GM21447 (cell line): Measurements from ENCODE around the gene TNS4.

ENCODE experiments used
- ATAC-seq: cut with Tn5 transposase; IDR thresholded peaks from one replicate; pipeline ENCODE4 v1.9.1; 2021; ENCODE audit not compliant: unreplicated experiment

The TNS4 gene

DNA sequence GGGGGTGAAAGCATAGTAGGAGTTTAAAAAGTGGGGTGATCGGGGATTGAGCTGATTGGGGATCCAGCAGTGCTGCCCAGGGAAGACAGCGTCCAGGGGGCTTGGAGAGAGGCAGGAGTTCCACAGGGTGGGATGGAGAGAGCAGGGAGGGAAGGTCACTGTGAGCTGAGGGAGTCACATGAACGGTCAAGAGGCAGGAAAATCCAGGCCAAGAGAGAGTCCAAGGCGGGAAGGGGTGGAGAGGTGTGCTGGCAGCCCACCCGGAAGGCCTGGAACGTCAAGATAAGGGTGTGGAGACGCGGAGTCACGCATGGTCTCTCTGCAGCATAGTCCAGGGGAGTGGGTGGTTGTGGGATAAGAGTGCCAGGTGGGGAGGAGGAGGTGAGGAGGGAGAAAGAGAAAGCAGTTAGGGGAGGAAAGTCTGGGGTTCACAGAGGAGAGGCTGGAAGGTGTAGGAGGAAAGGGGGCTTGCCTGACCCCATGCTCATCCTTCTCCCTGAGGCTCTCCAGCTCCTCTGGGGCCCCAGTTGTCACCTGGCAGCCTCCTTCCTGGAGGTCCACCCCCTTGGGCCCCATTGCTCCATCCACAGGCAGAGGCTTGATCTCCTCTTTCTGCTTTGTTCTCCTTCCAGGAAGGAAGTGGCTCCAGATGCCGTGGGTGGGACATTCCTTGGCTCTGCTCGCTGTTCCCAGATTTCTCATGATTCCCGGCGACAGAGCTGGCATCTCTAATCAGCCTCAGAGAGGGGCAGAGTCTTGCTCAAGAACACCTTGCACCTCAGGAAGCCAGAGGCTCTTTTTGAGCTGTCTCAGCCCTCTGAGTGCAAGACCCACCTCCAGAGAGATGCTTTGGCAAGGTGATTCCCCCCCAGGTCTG, 35.1 kb upstream of the TNS4 start:
- ATAC-seq, result no peak

DNA sequence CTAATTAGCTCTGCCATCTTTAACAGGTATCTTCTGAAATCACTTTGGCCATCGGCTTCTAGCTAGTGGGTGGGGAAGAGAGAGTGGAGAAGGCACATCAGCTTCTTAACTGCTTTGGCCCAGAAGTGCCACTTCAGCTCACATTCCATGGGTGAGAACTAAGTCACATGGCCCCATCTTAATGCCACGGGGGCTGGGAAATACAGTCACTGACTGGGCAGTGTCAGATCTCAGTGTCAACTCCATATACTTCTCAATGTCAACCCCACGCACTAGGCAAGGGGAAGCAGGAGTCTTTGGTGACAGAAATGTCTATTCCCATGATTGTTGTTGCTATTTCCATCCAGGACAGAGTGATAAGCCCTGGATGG, 34.5 kb upstream of the TNS4 start:
- no peak for ATAC-seq

GRCh38 chr17:40535438-40535837, 34.0 kb upstream of the TNS4 start:
- no peak for ATAC-seq

DNA sequence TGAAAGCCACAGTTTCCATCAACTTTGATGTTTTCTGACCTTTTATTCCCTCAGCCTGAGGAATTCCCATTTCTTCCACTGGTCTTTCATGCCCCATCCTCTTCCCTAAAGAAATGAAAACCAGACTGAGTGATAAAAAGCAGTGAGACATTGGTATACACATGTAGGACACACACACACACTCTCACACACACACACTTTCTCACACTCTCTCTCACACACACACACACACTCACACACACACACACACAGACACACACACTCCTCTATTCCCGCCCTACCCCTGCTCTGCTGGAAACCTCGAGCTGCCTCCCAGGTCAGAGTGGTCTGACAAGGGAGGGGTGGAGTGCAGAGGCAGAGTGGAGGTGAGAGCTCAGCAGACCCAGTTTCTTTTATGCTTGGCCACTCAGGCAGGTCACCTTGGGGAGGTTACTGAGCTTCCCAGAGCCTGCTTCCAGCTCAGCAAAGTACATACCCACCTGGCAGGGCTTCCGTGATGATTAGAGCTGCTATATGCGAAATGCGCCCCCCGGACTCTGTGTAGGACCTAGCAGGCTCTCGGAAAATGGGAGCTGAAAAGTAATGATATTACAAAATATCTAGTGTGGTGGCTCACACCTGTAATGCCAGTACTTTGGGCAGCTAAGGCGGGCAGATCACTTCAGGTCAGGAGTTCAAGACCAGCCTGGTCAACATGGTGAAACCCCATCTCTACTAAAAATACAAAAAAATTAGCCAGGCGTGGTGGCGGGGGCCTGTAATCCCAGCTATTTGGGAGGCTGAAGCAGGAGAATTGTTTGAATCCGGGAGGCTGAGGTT, 33.2 kb upstream of the TNS4 start:
- ATAC-seq, result no peak

DNA sequence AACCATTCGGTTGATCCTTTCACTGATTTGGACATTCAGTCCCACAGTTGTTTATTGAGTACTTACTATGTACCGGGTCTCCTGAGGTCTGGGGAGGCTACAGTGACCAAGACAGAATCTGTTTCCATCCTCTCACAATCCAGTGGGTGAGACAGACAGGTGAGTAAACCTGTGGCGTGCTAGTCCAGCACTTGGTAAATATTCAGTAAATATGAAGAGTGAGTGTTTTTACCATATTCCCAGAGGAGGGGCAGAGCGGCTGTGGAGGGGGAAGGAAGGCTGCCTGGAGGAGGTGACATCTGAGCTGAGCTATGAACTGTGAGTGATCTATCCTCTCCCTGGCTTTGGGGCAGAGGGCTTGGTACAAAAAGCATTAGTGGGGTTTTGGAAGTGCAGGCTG, 32.5 kb upstream of the TNS4 start:
- no peak for ATAC-seq

GRCh38 chr17:40532520-40533253, 31.3 kb upstream of the TNS4 start:
- no peak for ATAC-seq

GRCh38 chr17:40531051-40531991, 29.9 kb upstream of the TNS4 start:
- ATAC-seq, result no peak

GRCh38 chr17:40530531-40530994, 29.1 kb upstream of the TNS4 start:
- no peak for ATAC-seq

GRCh38 chr17:40529991-40530390, 28.6 kb upstream of the TNS4 start:
- ATAC-seq, result no peak

GRCh38 chr17:40528692-40529417, 27.4 kb upstream of the TNS4 start:
- ATAC-seq, result no peak

DNA sequence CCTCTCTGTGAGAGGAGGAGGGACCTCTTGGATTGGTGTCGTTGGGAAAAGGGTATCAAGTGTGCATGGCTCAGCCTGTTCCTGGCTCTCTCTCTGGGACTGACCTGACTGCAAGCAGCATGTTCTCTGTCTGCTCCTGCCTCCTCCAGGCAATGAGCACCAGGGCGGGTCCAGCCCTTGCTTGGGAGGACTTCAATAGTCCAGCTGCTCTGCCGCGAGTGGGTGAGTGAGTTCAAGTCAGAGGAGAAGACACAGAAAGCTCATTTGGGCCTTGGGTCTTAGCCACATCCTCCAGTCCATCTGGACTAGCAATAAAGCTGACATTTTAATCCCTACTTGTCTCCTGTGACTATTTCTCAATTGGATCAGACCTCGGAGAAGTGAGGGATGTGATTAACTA, 25.2 kb upstream of the TNS4 start:
- ATAC-seq, result no peak

- ATAC-seq, result no peak
These were observed 23.9 kb upstream of the TNS4 start for GRCh38 chr17:40525294-40525693.

DNA sequence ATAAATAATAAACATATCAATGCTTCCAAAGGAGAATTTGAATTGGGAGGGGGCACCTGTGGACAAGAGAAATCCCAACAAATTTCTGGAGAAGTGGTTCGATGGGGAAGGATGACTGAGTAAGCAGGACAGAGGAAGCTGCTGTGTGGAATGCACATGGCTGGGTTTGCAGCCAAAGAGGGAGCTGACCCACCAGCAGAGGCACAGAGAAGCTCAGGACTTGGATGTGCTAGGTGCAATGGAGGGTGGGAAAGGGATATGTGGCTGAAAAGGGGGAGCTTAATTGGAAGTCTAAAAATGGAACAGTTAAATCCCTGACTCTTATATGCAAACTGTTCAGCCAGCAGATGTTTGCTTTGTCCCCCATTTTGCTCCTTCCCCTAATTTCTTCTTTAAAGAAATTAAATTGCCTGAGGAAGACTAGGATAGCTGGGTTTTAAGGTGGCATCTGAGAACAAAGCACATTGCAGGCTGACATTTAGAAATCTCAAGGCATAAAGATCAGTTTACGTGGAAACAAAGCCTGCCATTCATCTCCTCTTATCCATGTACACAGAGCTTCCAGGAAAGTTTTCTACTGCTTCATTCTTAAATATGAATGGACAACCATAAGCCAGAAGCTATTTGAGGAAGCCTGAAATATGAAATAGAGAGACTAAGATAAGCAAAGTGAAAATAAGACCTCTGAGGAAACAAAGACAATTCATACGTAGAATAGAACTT, 23.0 kb upstream of the TNS4 start:
- ATAC-seq, result no peak

DNA sequence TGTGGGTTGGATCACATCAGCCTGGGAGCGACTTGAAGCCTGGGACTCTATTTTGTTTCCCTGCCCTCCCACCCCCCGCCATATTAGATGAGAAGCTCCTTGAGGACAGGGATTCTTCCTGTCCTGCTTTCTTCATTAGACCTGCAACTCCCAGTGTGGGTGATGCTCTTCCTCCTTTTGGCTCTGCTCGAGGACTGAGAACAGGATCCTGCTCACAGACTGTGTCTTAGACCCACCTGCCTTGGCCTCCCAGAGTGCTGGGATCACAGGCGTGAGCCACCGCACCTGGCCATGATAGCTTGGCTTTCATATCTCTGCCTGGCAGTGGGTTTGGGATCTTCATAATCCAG, 21.5 kb upstream of the TNS4 start:
- no peak for ATAC-seq

DNA sequence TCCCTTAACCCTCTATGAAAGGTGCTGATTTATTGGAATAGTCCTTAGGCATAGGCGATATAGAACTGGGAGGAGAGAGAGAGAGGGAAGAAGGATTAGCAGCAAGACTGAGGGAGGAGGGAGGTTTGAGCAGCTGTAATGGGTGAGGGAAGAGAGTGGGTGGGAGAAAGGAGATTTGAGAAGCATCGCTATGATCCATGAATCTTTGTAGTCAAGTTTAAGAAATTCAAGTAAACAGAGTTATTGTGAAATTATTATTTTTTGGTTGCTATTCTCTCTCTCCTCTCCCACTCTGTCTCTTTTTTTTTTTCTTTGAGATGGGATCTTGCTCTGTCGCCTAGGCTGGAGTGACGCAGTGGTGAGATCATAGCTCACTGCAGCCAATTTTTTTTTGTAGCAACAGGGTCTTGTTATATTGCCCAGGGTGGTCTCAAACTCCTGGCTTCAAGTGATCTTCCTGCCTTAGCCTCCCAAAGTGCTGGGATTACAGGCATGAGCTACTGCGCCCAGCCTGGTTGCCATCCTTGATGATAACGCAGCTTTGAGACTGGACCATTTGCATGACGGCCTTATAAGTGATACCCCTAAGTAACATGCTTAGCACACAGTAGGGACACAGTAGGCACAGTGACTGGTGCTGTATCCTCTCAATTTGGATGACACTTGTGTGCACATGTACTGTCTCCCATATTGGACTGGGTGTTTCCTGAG, 21.0 kb upstream of the TNS4 start:
- no peak for ATAC-seq

GRCh38 chr17:40520991-40521453, 19.6 kb upstream of the TNS4 start:
- ATAC-seq, result no peak

GRCh38 chr17:40519089-40519775, 17.8 kb upstream of the TNS4 start:
- no peak for ATAC-seq
